Stimulated activated CD4-positive, alpha-beta T cell treated with anti-CD3 and anti-CD28 coated beads, Interleukin-15, amount 100 ng/mL, for 1 hour (primary cell): ENCODE measurements around the gene PHF21B.
"Not testable (repeated sequence)": the region's sequence is repeated elsewhere in the genome, so short reads cannot be mapped to it uniquely, and the experiment has no call there.

Experiments used
- DNase-seq, 2 donors: peaks; one replicate each; pipeline ENCODE4 v3.0.0-alpha.2; 2020; ENCODE audit warnings: low read depth in 1 of 2, low spot score in 1 of 2

The PHF21B gene

DNA sequence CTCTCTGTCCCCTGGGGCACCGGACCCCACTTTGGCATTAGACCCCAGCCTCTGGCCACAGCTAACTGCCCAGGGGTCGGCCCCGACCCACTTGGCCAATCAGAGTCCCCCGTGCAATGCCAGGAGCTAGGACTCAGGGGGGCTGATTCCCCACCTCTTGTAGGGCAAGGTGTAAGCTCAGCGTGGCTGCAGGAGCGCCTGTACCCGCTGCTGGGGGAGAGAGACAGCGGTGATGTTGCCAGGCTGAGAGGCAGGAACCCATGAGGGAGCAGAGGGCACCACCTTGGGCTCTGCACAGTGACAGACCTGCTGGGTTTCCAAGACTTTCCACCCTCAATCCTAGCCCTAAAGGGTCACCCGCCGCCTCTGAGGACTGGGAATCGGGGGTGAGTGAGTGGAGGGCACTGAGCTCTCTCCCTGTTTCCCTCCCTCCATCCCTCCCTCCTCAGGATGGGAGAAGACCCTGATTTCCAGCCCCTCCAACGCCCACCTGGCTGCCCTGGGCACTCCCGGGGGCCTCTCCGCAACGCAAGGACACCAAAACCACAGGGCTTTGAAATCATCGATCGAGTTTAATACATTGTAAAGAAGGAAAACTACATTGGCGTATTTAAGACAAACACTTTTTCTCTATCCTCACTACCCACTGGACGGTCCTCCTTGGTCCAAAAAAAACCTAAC is 129.1 kb downstream of the PHF21B start:
- DNase-seq: no peak

GRCh38 chr22:44879301-44879680 is 130.5 kb downstream of the PHF21B start:
- DNase-seq: no peak

DNA sequence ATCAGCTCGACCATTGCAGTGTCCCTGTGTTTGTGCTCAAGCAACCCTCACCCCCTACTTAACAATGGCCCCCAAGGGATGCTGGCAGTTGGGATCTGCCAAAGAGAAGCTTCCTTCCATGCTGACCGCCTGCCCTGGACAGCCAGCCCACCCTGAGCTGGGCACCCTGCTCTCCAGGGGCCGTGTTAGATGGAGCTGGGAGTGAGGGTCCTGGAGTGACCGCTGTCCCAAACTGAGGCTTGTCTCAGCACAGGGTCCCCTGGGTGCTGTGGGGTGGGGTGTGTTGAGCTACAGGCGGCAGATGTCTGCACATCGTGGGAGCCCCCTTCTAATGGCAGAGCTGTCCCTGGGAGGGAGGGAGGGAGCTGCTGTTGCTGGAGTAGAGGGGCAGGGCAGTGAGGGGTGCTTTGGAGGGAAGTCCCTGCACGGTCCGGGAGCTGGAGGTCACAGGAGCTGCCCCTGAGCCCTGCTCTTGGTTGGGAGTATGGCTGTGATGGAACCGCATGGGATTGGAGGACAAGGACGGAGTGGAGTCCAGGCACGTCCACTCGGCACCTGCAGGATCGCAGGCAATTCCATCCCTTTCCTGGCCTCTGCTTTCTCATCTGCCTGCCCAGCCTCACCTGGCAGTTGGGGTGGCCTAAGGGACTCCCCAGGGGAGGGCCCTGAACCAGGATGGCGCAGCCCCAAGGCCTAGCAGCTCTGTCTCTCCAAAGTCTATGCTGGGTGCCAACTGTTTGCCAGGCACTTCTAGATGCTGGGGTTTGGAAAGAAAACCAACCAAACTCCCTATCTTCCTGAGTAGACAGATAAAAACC is 131.1 kb downstream of the PHF21B start:
- DNase-seq: no peak

DNA sequence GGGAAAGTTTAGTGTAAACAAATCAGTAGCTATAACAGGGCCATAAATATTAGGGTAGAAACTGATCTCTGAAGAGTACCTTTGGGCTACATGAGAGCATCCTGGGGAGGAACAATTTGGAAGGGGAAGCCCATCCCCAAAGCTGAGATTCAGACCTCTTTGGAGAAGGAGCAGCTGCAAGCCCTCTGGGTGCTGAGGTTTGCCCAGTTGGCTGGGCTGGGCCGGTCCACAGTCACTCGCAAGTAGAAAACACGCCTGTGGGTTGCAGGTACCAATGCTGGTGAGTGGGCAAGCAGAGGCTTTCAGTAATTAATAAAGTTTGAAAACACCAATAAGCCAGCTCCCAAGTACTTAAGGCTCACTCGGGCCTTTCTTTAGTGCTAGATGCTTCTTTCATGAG is 132.9 kb downstream of the PHF21B start:
- no peak for DNase-seq

DNA sequence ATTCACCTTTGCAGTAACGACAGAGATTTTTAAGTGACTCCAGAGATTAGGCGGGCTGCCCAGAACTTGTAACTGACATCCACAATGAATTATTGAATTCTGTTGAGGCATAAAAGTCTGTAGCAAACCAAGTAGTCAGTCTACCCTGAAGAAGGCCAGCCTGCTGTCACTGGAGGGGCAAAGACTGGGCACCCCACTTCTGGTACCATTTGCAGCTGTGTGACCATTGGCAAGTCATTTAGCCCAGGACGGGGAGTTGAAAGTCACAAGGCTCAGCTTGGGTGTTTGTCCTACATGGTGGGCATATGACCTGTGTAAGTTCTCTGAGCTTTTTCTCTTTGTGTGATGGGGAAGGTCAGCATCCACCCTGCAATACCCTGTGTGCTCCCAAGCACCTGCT is 138.0 kb downstream of the PHF21B start:
- no peak for DNase-seq

- no peak for DNase-seq
Observed at GRCh38 chr22:44870021-44870420, 139.8 kb downstream of the PHF21B start.

DNA sequence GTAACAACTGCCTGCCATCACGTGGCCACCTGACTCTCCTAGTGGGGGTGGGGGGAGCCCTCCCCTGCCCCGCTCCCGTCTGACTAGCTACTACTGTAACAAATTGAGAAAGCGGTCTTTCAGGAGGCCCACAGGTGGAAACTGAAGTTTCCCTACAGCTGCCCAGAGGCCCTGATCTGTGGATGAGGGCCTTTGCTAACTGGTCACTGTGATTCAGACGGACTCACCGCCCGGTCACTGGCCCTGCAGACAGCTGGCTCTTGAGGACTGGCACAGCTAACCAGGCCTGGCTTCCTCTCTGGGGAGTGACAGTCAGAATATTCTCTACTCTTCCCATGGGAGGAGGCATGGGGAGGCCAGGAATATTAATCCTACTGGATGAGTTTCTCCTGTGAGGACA is 140.6 kb downstream of the PHF21B start:
- no peak for DNase-seq

- DNase-seq: no peak
Observed at GRCh38 chr22:44865193-44866057, 144.4 kb downstream of the PHF21B start.

GRCh38 chr22:44862981-44863860 is 146.6 kb downstream of the PHF21B start:
- DNase-seq: no peak

GRCh38 chr22:44862281-44862680 is 147.5 kb downstream of the PHF21B start:
- DNase-seq: no peak

DNA sequence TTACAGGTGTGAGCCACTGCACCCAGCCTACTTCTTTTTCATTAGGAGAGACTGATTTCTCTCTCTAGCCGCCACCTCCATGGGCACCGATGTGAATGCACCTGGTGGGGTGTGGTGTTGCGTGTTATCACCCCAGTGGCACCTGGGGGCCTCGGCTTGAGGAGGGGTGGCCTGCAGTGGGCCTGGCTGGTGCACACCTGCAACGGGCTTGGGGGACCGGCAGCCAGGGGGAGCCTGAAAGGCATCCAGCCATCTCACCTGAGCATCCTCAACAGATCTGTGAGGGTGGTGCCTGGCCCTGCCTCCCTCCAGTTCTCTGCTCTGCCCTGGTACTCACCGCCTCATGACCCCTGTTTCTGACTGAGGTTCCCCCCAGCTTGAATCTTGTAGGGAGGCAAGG is 148.6 kb downstream of the PHF21B start:
- DNase-seq: no peak

DNA sequence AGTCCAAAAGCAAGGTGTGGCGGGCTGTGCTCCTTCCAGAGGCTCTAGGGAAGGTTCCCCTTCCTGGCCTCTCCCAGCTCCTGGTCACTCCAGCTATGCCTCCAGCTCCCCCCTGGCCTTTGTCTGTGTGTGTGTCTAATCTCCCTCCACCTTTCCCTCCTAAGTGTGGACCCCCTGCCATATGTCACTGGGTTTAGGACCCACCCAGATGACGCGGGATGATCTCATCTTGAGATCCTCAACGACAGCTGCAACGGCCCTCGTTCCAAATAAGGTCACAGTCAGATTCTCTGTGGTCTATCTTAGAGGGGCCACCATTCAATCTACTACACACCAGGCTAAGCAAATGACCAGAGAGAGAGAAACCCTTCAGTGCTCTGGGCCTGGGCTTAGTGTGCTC is 149.5 kb downstream of the PHF21B start:
- no peak for DNase-seq

DNA sequence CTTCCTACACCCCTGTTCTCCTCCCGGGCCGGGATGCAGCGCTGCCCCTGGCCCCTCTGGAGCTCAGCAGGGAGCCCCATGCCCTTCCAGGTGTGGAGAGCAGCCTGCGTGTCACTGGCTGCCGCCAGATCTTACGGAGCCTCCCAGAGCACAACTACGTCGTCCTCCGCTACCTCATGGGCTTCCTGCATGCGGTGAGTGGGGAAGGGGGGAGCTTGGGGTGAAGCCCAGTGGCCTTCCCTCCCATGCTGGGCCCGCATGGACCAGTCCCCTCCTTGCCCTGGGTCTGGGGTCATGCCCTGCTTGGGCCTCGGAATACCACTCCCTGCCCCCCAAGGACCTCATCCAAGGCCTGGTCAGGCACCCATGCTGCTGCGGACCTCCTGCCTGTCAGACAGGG is 150.2 kb downstream of the PHF21B start:
- DNase-seq: no peak

GRCh38 chr22:44858819-44859218 is 151.0 kb downstream of the PHF21B start:
- not testable (repeated sequence) for DNase-seq

- DNase-seq: no peak
Observed at GRCh38 chr22:44855855-44856254, 153.9 kb downstream of the PHF21B start.

DNA sequence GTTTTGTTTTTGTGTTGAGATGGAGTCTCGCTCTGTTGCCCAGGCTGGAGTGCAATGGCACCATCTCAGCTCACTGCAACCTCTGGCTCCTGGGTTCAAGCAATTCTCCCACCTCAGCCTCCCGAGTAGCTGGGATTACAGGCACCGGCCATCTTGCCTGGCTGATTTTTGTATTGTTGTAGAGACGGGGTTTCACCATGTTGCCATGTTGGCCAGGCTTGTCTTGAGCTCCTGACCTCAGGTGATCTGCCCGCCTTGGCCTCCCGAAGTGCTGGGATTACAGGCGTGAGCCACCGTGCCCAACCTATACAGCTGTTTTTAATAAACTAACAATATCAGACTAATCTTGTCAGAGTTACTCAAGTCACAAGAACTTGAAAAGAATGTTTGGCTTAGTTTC is 155.2 kb downstream of the PHF21B start:
- DNase-seq: not testable (repeated sequence)

- DNase-seq: no peak
Observed at GRCh38 chr22:44850946-44851345, 158.9 kb downstream of the PHF21B start.

DNA sequence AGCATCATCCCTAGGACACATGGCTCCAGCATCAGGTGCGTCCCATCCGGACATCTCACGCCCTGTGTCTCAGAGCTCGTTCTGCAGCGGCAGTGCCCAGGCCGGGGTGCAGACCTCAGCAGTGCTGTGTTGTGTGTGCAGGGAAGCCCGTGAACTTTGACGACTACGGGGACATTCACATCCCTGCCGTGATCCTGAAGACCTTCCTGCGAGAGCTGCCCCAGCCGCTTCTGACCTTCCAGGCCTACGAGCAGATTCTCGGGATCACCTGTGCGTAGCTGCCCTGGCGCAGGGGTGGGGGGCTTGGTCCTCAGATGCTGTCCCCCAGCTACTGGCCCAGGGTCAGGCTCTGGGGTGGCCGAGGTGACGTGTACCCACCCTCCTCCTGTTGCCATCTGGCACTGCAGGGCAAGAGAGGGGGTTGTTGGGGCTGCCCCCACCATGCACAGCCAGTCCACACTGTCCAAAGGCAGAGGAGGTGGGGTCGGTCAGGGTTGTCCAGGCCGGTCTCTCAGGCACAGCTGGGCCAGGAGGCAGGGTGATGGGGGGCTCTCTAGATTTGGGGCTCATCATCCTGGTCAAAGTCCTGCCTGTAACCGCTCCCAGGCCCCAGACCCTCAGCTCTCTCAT is 160.9 kb downstream of the PHF21B start:
- DNase-seq: no peak

GRCh38 chr22:44848296-44848741 is 161.5 kb downstream of the PHF21B start:
- DNase-seq: no peak

DNA sequence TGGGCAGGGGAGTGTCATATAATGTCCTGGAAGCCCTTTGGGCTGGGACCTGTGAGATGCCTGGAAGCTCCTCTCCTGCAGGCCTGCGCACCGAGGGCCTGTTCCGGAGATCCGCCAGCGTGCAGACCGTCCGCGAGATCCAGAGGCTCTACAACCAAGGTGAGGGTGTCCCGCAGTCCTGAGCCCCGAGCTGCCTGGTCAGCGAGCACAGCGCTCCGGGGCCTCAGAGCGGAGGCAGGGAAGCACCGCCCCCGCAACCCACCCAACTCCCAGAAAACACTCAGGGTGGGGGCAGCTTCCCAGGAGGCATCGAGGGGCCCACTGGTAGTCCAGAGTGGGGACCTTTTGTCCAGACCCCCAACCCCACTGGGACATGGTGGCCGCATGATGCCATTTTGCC is 161.9 kb downstream of the PHF21B start:
- no peak for DNase-seq
